Measurements from ENCODE around the gene FAM186B.

DNA sequence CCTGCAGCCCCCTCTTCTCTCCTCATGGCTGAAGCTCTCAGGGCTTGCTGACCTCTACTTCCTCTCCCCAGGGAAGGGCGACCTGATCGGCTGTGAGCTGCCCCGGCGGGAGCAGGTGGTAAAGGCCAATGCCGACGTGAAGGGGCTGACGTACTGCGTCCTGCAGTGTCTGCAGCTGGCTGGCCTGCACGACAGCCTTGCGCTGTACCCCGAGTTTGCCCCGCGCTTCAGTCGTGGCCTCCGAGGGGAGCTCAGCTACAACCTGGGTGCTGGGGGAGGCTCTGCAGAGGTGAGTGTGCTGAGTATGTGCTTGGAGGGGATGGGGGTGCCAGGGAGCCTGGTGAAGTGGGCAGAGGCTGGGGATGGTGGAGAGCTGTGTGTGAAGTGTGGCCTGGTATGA, 51.2 kb downstream of the FAM186B start:
- TF ChIP-seq, protein P1, sequence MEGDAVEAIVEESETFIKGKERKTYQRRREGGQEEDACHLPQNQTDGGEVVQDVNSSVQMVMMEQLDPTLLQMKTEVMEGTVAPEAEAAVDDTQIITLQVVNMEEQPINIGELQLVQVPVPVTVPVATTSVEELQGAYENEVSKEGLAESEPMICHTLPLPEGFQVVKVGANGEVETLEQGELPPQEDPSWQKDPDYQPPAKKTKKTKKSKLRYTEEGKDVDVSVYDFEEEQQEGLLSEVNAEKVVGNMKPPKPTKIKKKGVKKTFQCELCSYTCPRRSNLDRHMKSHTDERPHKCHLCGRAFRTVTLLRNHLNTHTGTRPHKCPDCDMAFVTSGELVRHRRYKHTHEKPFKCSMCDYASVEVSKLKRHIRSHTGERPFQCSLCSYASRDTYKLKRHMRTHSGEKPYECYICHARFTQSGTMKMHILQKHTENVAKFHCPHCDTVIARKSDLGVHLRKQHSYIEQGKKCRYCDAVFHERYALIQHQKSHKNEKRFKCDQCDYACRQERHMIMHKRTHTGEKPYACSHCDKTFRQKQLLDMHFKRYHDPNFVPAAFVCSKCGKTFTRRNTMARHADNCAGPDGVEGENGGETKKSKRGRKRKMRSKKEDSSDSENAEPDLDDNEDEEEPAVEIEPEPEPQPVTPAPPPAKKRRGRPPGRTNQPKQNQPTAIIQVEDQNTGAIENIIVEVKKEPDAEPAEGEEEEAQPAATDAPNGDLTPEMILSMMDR (IDR thresholded peaks at IDR 0.05; ENCODE audit: insufficient read depth, low read depth, low read length), result no peak
- TF ChIP-seq EZH2 (IDR thresholded peaks at IDR 0.05; ENCODE audit: insufficient read depth, low read length), result no peak
